ENCODE data around the gene CNPPD1. TPM values are rescaled to one million over a fixed set of nuclear protein-coding genes. Genes with fewer than 3 reads are reported as not detected.
"Not testable (repeated sequence)": the region's sequence is repeated elsewhere in the genome, so short reads cannot be mapped to it uniquely, and the experiment has no call there.

The CNPPD1 gene
- total and polyA plus RNA-seq, 2 experiments from 2014 or later, result 34.5 to 43.8 TPM

DNA sequence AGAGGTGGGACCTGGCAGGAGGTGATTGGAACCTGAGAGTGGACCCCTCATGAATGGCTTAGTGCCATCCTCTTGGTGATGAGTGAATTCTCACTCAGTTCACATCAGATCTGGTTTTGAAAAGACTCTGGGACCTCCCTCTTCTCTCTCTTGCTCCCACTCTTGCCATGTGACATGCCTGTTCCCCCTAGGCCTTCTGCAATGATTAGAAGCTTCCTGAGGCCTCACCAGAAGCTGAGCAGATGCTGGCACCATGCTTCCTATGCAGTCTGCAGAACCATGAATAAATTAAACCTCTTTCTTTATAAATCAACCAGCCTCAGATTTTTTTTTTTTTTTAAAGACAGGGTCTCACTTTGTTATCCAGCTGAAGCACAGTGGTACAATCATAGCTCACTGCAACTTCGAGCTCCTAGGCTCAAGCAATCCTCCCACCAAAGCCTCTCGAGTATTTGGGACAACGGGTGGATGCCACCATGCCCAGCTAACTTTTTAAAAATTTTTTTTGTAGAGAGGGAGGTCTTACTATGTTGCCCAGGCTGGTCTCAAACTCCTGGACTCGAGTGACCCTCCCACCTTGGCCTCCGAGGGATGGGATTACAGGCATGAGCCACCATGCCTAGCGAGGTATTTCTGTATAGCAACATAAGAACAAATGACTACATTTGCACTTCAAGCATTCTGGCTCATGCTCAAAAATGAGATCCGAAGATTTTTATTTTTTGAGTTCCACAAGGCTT lies 27.9 kb upstream of the CNPPD1 start:
- Histone ChIP-seq H2AFZ (no peak overlapping the region), H3K9me2 (ENCODE audit: insufficient read depth) (no peaks in the 10 kb centered on the region), H3K4me2 (ENCODE audit: unreplicated experiment) (no peak overlapping the region), H3K79me2 (ENCODE audit: insufficient read depth) (0 out of 2 replicates have a peak, but pooled peaks cover 3% of the 10 kb centered on the region), H3K27ac (no peak overlapping the region), H3K36me3 (ENCODE audit: low read depth) (no peaks in the 10 kb centered on the region), H3K4me1 (ENCODE audit: insufficient read depth) (peaks cover 11% of the 10 kb centered on the region; the same call in 1 of the 2 replicates), H3K9ac (no peak overlapping the region), H3F3A (ENCODE audit: insufficient read depth) (peaks cover 17% of the 10 kb centered on the region), H3K4me3 (no peak overlapping the region), H4K20me1 (ENCODE audit: insufficient read depth) (no peaks in the 10 kb centered on the region), H3K9me3 (ENCODE audit: low read depth) (no peaks in the 10 kb centered on the region), H3K27me3 (replicated peaks; ENCODE audit: insufficient read depth) (no peaks in the 10 kb centered on the region)
- no peak for TF ChIP-seq EZH2 (IDR thresholded peaks at IDR 0.05; ENCODE audit: insufficient read depth, poor library complexity, severe bottlenecking)
- TF ChIP-seq EZH2phosphoT487 (IDR thresholded peaks at IDR 0.05; ENCODE audit: insufficient read depth, low read depth), result no peak
- DNase-seq, result no peak
- in situ Hi-C loops (cut with MboI), result no loop called here
- WGBS, 2 experiments (ENCODE audit: low coverage in 1 of 2, low lambda C conversion rate in 2 of 2, missing lambda C conversion rate in 2 of 2), result 70 to 73% methylated on average over 7 of the region's 7 CpGs

- H3K9ac ChIP-seq; H2AFZ ChIP-seq; H3K9me2 ChIP-seq (ENCODE audit: insufficient read depth); in situ Hi-C loops (cut with MboI); H3F3A ChIP-seq (ENCODE audit: insufficient read depth); DNase-seq; H3K4me2 ChIP-seq (ENCODE audit: unreplicated experiment); H3K4me3 ChIP-seq; H3K27me3 ChIP-seq (replicated peaks; ENCODE audit: insufficient read depth); H3K9me3 ChIP-seq (ENCODE audit: low read depth); H3K27ac ChIP-seq; H3K79me2 ChIP-seq (ENCODE audit: insufficient read depth); H3K36me3 ChIP-seq (ENCODE audit: low read depth); H4K20me1 ChIP-seq (ENCODE audit: insufficient read depth); H3K4me1 ChIP-seq (ENCODE audit: insufficient read depth): not testable (repeated sequence)
- WGBS, 2 experiments (ENCODE audit: low coverage in 1 of 2, low lambda C conversion rate in 2 of 2, missing lambda C conversion rate in 2 of 2), result 70 to 73% methylated on average over 19 to 21 of the region's 21 CpGs
Measured at GRCh38 chr2:219201331-219201730, 24.6 kb upstream of the CNPPD1 start.

GRCh38 chr2:219200502-219201326 lies 24.0 kb upstream of the CNPPD1 start:
- H3K27me3 ChIP-seq (replicated peaks; ENCODE audit: insufficient read depth); H3K9me3 ChIP-seq (ENCODE audit: low read depth); H3K79me2 ChIP-seq (ENCODE audit: insufficient read depth); H3K4me3 ChIP-seq; H3F3A ChIP-seq (ENCODE audit: insufficient read depth); H2AFZ ChIP-seq; H3K9me2 ChIP-seq (ENCODE audit: insufficient read depth); in situ Hi-C loops (cut with MboI); H3K36me3 ChIP-seq (ENCODE audit: low read depth); H3K27ac ChIP-seq; H3K4me2 ChIP-seq (ENCODE audit: unreplicated experiment); DNase-seq; H3K4me1 ChIP-seq (ENCODE audit: insufficient read depth); H3K9ac ChIP-seq; H4K20me1 ChIP-seq (ENCODE audit: insufficient read depth): not testable (repeated sequence)
- WGBS, 2 experiments (ENCODE audit: low coverage in 1 of 2, low lambda C conversion rate in 2 of 2, missing lambda C conversion rate in 2 of 2), result 63 to 65% methylated on average over 26 of the region's 26 CpGs

- WGBS, 2 experiments (ENCODE audit: low coverage in 1 of 2, low lambda C conversion rate in 2 of 2, missing lambda C conversion rate in 2 of 2), result 70 to 73% methylated on average over 12 of the region's 12 CpGs
- H3K4me3 ChIP-seq, result no peak overlapping the region
- in situ Hi-C loops (cut with MboI), result no loop called here
- no peak overlapping the region for H3K4me2 ChIP-seq (ENCODE audit: unreplicated experiment)
- no peak overlapping the region for H3K9ac ChIP-seq
- no peak overlapping the region for H3K27ac ChIP-seq
- no peaks in the 10 kb centered on the region for H3K79me2 ChIP-seq (ENCODE audit: insufficient read depth)
- TF ChIP-seq EZH2phosphoT487 (IDR thresholded peaks at IDR 0.05; ENCODE audit: insufficient read depth, low read depth) (no peak), EZH2 (IDR thresholded peaks at IDR 0.05; ENCODE audit: insufficient read depth, poor library complexity, severe bottlenecking) (no peak)
- no peaks in the 10 kb centered on the region for H3K9me3 ChIP-seq (ENCODE audit: low read depth)
- H4K20me1 ChIP-seq (ENCODE audit: insufficient read depth), result no peaks in the 10 kb centered on the region
- H3K9me2 ChIP-seq (ENCODE audit: insufficient read depth), result no peaks in the 10 kb centered on the region
- no peaks in the 10 kb centered on the region for H3K36me3 ChIP-seq (ENCODE audit: low read depth)
- no peak overlapping the region for H2AFZ ChIP-seq
- H3K4me1 ChIP-seq (ENCODE audit: insufficient read depth), result no peaks in the 10 kb centered on the region
- H3F3A ChIP-seq (ENCODE audit: insufficient read depth), result no peaks in the 10 kb centered on the region
- H3K27me3 ChIP-seq (replicated peaks; ENCODE audit: insufficient read depth), result peaks cover 2% of the 10 kb centered on the region; the same call in 1 of the 2 replicates
- no peak for DNase-seq
Measured at GRCh38 chr2:219199470-219200211, 22.9 kb upstream of the CNPPD1 start.
